ENCODE data around the gene SEC62. TPM values are rescaled to one million over a fixed set of nuclear protein-coding genes. Genes with fewer than 3 reads are reported as not detected.
"Not testable (repeated sequence)": the region's sequence is repeated elsewhere in the genome, so short reads cannot be mapped to it uniquely, and the experiment has no call there.

SEC62 gene
- total RNA-seq, 1 donor from 2014 or later: 37.3 TPM

GRCh38 chr3:170012683-170013400 lies 46.2 kb downstream of the SEC62 start:
- DNase-seq (ENCODE audit: low read depth): no peak

GRCh38 chr3:170016057-170016456 lies 49.5 kb downstream of the SEC62 start:
- no peak for DNase-seq (ENCODE audit: low read depth)

GRCh38 chr3:170019306-170019705 lies 52.7 kb downstream of the SEC62 start:
- not testable (repeated sequence) for DNase-seq (ENCODE audit: low read depth)

- DNase-seq (ENCODE audit: low read depth): no peak
These were observed 54.5 kb downstream of the SEC62 start for GRCh38 chr3:170021083-170021482.

- no peak for DNase-seq (ENCODE audit: low read depth)
These were observed 55.7 kb downstream of the SEC62 start for GRCh38 chr3:170022336-170022735.

GRCh38 chr3:170023165-170023564 lies 56.6 kb downstream of the SEC62 start:
- no peak for DNase-seq (ENCODE audit: low read depth)

- no peak for DNase-seq (ENCODE audit: low read depth)
These were observed 58.0 kb downstream of the SEC62 start for GRCh38 chr3:170024581-170024980.

- no peak for DNase-seq (ENCODE audit: low read depth)
These were observed 60.9 kb downstream of the SEC62 start for GRCh38 chr3:170027233-170028102.

GRCh38 chr3:170033489-170033888 lies 66.9 kb downstream of the SEC62 start:
- no peak for DNase-seq (ENCODE audit: low read depth)

GRCh38 chr3:170037463-170038433 lies 71.1 kb downstream of the SEC62 start, which contains the start of gene GPR160:
TSS of gene GPR160 (plus strand) at chr3:170037995. CDS start at chr3:170083973, 45,978 bp downstream.
- peak; percentile 30 for DNase-seq (ENCODE audit: low read depth)

- no peak for DNase-seq (ENCODE audit: low read depth)
These were observed 72.0 kb downstream of the SEC62 start for GRCh38 chr3:170038434-170039110.

- no peak for DNase-seq (ENCODE audit: low read depth)
These were observed 73.8 kb downstream of the SEC62 start for GRCh38 chr3:170040418-170040817.

- DNase-seq (ENCODE audit: low read depth): no peak
These were observed 76.9 kb downstream of the SEC62 start for GRCh38 chr3:170043506-170043905.

- no peak for DNase-seq (ENCODE audit: low read depth)
These were observed 77.7 kb downstream of the SEC62 start for GRCh38 chr3:170044271-170044670.

- no peak for DNase-seq (ENCODE audit: low read depth)
These were observed 78.2 kb downstream of the SEC62 start for GRCh38 chr3:170044795-170045244.

- no peak for DNase-seq (ENCODE audit: low read depth)
These were observed 79.9 kb downstream of the SEC62 start for GRCh38 chr3:170046269-170047132.

- no peak for DNase-seq (ENCODE audit: low read depth)
These were observed 80.5 kb downstream of the SEC62 start for GRCh38 chr3:170047133-170047404.

Data from myocyte (in vitro differentiated cells).